ENCODE data around the gene DARS2. TPM values are rescaled to one million over a fixed set of nuclear protein-coding genes. Genes with fewer than 3 reads are reported as not detected.
"Not testable (repeated sequence)": the region's sequence is repeated elsewhere in the genome, so short reads cannot be mapped to it uniquely, and the experiment has no call there.

Gene DARS2
- total RNA-seq, result 12.5 TPM
- long read RNA-seq, transcript DARS2-201 (17 exons, 3,441 nt), result major isoform, 6 of 24 reads
- long read RNA-seq, partial matches to known transcripts, result 4 of 24 reads
- long read RNA-seq, other reads (novel, unspliced or antisense), result 12 of 24 reads

GRCh38 chr1:173824315-173825081 lies at the start of gene DARS2, which contains the start of gene CENPL:
Gene DARS2, plus strand, starts transcription at chr1:173824673. Its CDS starts 557 bp downstream, at chr1:173825230.
Gene CENPL, minus strand, starts transcription at chr1:173824883. Its CDS starts 13,584 bp downstream, at chr1:173811299.
- intact Hi-C loops (cut with DNase I), result loop anchor here (1.0 to 5.0 kb wide), 4 partner anchors 44 to 395 kb away; partner anchors contain the start of genes PRDX6 and ZBTB37

GRCh38 chr1:173775578-173776226 lies 48.8 kb upstream of the DARS2 start:
- intact Hi-C loops (cut with DNase I), result no loop called here

More at GRCh38 chr1:173824315-173825081, at the start of gene DARS2, which contains the start of gene CENPL:
- peak; percentile 97 for DNase-seq (ENCODE audit: low spot score)

GRCh38 chr1:173779936-173780335 lies 44.5 kb upstream of the DARS2 start:
- intact Hi-C loops (cut with DNase I), result no loop called here
- no peak for DNase-seq (ENCODE audit: low spot score)

More at GRCh38 chr1:173775578-173776226, 48.8 kb upstream of the DARS2 start:
- DNase-seq (ENCODE audit: low spot score), result no peak

- no peak for DNase-seq (ENCODE audit: low spot score)
- intact Hi-C loops (cut with DNase I), result no loop called here
Observed at GRCh38 chr1:173784997-173785396, 39.5 kb upstream of the DARS2 start.

- DNase-seq (ENCODE audit: low spot score), result no peak
- intact Hi-C loops (cut with DNase I), result no loop called here
Observed at GRCh38 chr1:173789841-173790240, 34.6 kb upstream of the DARS2 start.

GRCh38 chr1:173798078-173798477 lies 26.4 kb upstream of the DARS2 start:
- intact Hi-C loops (cut with DNase I), result no loop called here

GRCh38 chr1:173799995-173800394 lies 24.5 kb upstream of the DARS2 start:
- intact Hi-C loops (cut with DNase I); DNase-seq (ENCODE audit: low spot score): not testable (repeated sequence)

More at GRCh38 chr1:173798078-173798477, 26.4 kb upstream of the DARS2 start:
- no peak for DNase-seq (ENCODE audit: low spot score)

- no peak for DNase-seq (ENCODE audit: low spot score)
- intact Hi-C loops (cut with DNase I), result no loop called here
Observed at GRCh38 chr1:173802961-173803360, 21.5 kb upstream of the DARS2 start.

- DNase-seq (ENCODE audit: low spot score); intact Hi-C loops (cut with DNase I): not testable (repeated sequence)
Observed at GRCh38 chr1:173813654-173814053, 10.8 kb upstream of the DARS2 start.

GRCh38 chr1:173818459-173818858 lies 6.0 kb upstream of the DARS2 start:
- intact Hi-C loops (cut with DNase I), result no loop called here
- DNase-seq (ENCODE audit: low spot score), result no peak

- intact Hi-C loops (cut with DNase I), result loop anchor here (5.0 kb wide), 1 partner anchor 104 kb away; no protein-coding TSS in a partner anchor
- no peak for DNase-seq (ENCODE audit: low spot score)
Observed at GRCh38 chr1:173821680-173822079, 2.8 kb upstream of the DARS2 start.

- intact Hi-C loops (cut with DNase I), result loop anchor here (1.0 to 5.0 kb wide), 4 partner anchors 44 to 395 kb away; partner anchors contain the start of genes PRDX6 and ZBTB37
- DNase-seq (ENCODE audit: low spot score), result no peak
Observed at GRCh38 chr1:173823781-173824314, 625 bp upstream of the DARS2 start.

GRCh38 chr1:173827611-173828010 lies 3.1 kb downstream of the DARS2 start:
- no peak for DNase-seq (ENCODE audit: low spot score)
- intact Hi-C loops (cut with DNase I), result no loop called here

GRCh38 chr1:173832748-173833147 lies 8.3 kb downstream of the DARS2 start:
- intact Hi-C loops (cut with DNase I), result no loop called here
- no peak for DNase-seq (ENCODE audit: low spot score)

- intact Hi-C loops (cut with DNase I), result no loop called here
- DNase-seq (ENCODE audit: low spot score), result no peak
Observed at GRCh38 chr1:173852105-173852504, 27.6 kb downstream of the DARS2 start.

- intact Hi-C loops (cut with DNase I), result no loop called here
- DNase-seq (ENCODE audit: low spot score), result no peak
Observed at GRCh38 chr1:173853074-173853473, 28.6 kb downstream of the DARS2 start.

- no peak for DNase-seq (ENCODE audit: low spot score)
- intact Hi-C loops (cut with DNase I), result no loop called here
Observed at GRCh38 chr1:173856014-173856413, 31.5 kb downstream of the DARS2 start.

GRCh38 chr1:173856903-173857302 lies 32.4 kb downstream of the DARS2 start:
- intact Hi-C loops (cut with DNase I), result no loop called here
- no peak for DNase-seq (ENCODE audit: low spot score)

GRCh38 chr1:173857363-173857917 lies 33.0 kb downstream of the DARS2 start:
- intact Hi-C loops (cut with DNase I), result no loop called here
- DNase-seq (ENCODE audit: low spot score), result no peak

GRCh38 chr1:173859547-173859946 lies 35.1 kb downstream of the DARS2 start:
- DNase-seq (ENCODE audit: low spot score); intact Hi-C loops (cut with DNase I): not testable (repeated sequence)
